IMR-90 (cell line): ENCODE results near the gene RUNX1. TPM values are rescaled to one million over a fixed set of nuclear protein-coding genes. Genes with fewer than 3 reads are reported as not detected.

Source experiments
- ATAC-seq: fragments of 200-7000 bp; cut with Tn5 transposase; 2 replicates; pipeline ENCODE4 v1.9.1; 2020; ENCODE audit warnings: low read depth, mild to moderate bottlenecking, moderate library complexity
- BruUV-seq: library from RNA; stranded (reverse); fragments of 400-500 nt; replicated peaks from 2 replicates; lab custom pipeline; 2021; lab: Mats Ljungman, UMichigan
- CTCF ChIA-PET: fragments of 300-600 bp; formaldehyde crosslinking; extraction: SDS; loops from one replicate; lab custom pipeline; 2021; ENCODE audit warnings: antibody characterized with exemption; lab: Yijun Ruan, JAX
- POLR2A ChIA-PET: fragments of 300-600 bp; sonication (Branson Sonifier 250); formaldehyde crosslinking; loops from one replicate; lab custom pipeline; 2022; ENCODE audit warnings: antibody characterized with exemption; ENCODE audit not compliant: unreplicated experiment; lab: Charles Lee
- DNase-seq: peaks from one replicate; pipeline ENCODE4 v3.0.0; 2013
- H2AFZ ChIP-seq: replicated peaks from 2 replicates; pipeline ENCODE3; 2013; ENCODE audit warnings: low read length, mild to moderate bottlenecking; ENCODE audit not compliant: poor library complexity
- H2AK5ac ChIP-seq: 2 replicates; pipeline ENCODE4 v1.6.1; 2013; ENCODE audit warnings: low read depth, low read length, inconsistent platforms
- H2AK9ac ChIP-seq: replicated peaks from 2 replicates; pipeline ENCODE3; 2013; ENCODE audit warnings: mild to moderate bottlenecking, low read depth, low read length, moderate library complexity; ENCODE audit not compliant: poor library complexity
- H2BK120ac ChIP-seq: 2 replicates; pipeline ENCODE4 v1.6.1; 2013; ENCODE audit warnings: low read depth, low read length, inconsistent platforms
- H2BK15ac ChIP-seq: 3 replicates; pipeline ENCODE4 v1.6.1; 2013; ENCODE audit warnings: low read depth, low read length, inconsistent platforms
- H2BK20ac ChIP-seq: 2 replicates; pipeline ENCODE4 v1.6.1; 2013; ENCODE audit warnings: low read depth, mild to moderate bottlenecking, inconsistent platforms, low read length, moderate library complexity
- H2BK5ac ChIP-seq: 2 replicates; pipeline ENCODE4 v1.6.1; 2013; ENCODE audit warnings: mild to moderate bottlenecking, low read depth, low read length, inconsistent platforms; ENCODE audit not compliant: poor library complexity, severe bottlenecking
- H3K14ac ChIP-seq: replicated peaks from 2 replicates; pipeline ENCODE4 v1.6.1; 2013; ENCODE audit warnings: low read depth, low read length, inconsistent platforms
- H3K18ac ChIP-seq: 2 replicates; pipeline ENCODE4 v1.6.1; 2013; ENCODE audit warnings: low read depth, low read length, control low read depth
- H3K23ac ChIP-seq: 2 replicates; pipeline ENCODE4 v1.6.1; 2013; ENCODE audit warnings: low read depth, low read length, inconsistent platforms
- H3K27ac ChIP-seq: 2 replicates; pipeline ENCODE4 v1.5.1; 2013; ENCODE audit warnings: mild to moderate bottlenecking, control low read depth, low read length; ENCODE audit not compliant: insufficient read depth
- H3K27me3 ChIP-seq: 2 replicates; pipeline ENCODE4 v1.6.1; 2013; ENCODE audit warnings: low read length; ENCODE audit not compliant: control insufficient read depth, insufficient read depth
- H3K36me3 ChIP-seq: 2 replicates; pipeline ENCODE4 v1.6.1; 2013; ENCODE audit warnings: low read length, mixed read lengths; ENCODE audit not compliant: control insufficient read depth, insufficient read depth
- H3K4ac ChIP-seq: 2 replicates; pipeline ENCODE4 v1.6.1; 2013; ENCODE audit warnings: low read depth, low read length, inconsistent platforms
- H3K4me1 ChIP-seq: 2 replicates; pipeline ENCODE4 v1.6.1; 2013; ENCODE audit warnings: low read length, mixed read lengths; ENCODE audit not compliant: control insufficient read depth, insufficient read depth
- H3K4me2 ChIP-seq: 2 replicates; pipeline ENCODE4 v1.6.1; 2013; ENCODE audit warnings: low read depth, mild to moderate bottlenecking, control low read depth, low read length, moderate library complexity
- H3K4me3 ChIP-seq: 2 replicates; pipeline ENCODE4 v1.5.1; 2013; ENCODE audit warnings: low read depth, mild to moderate bottlenecking, control low read depth, low read length, moderate library complexity; ENCODE audit not compliant: insufficient read depth
- H3K56ac ChIP-seq: 2 replicates; pipeline ENCODE4 v1.6.1; 2013; ENCODE audit warnings: low read length, inconsistent platforms; ENCODE audit not compliant: insufficient read depth; ENCODE audit errors: extremely low read depth
- H3K79me1 ChIP-seq, 2 experiments: 2 replicates each; pipeline ENCODE4 v1.6.1; 2013; ENCODE audit warnings: low read length in 2 of 2, inconsistent platforms in 1 of 2, low read depth in 1 of 2
- H3K9ac ChIP-seq: 2 replicates; pipeline ENCODE4 v1.6.1; 2013; ENCODE audit warnings: low read depth, low read length, control low read depth
- H3K9me1 ChIP-seq: 2 replicates; pipeline ENCODE4 v1.6.1; 2013; ENCODE audit warnings: low read length, inconsistent platforms; ENCODE audit not compliant: insufficient read depth
- H3K9me3 ChIP-seq: 2 replicates; pipeline ENCODE4 v1.6.1; 2013; ENCODE audit warnings: low read length; ENCODE audit not compliant: control insufficient read depth, insufficient read depth
- H4K20me1 ChIP-seq: 2 replicates; pipeline ENCODE4 v1.6.1; 2013; ENCODE audit warnings: low read length, inconsistent platforms; ENCODE audit not compliant: insufficient read depth
- H4K5ac ChIP-seq: 2 replicates; pipeline ENCODE4 v1.6.1; 2013; ENCODE audit warnings: mild to moderate bottlenecking, low read depth, low read length, control low read depth
- H4K8ac ChIP-seq, 2 experiments: 2 replicates each; pipeline ENCODE4 v1.6.1; 2013; ENCODE audit warnings: low read depth in 2 of 2, low read length in 2 of 2, control low read depth in 1 of 2, inconsistent platforms in 1 of 2
- H4K91ac ChIP-seq: 2 replicates; pipeline ENCODE4 v1.6.1; 2013; ENCODE audit warnings: low read depth, low read length, inconsistent platforms; ENCODE audit not compliant: insufficient read depth
- CHD1 ChIP-seq: IDR thresholded peaks from 2 replicates; pipeline ENCODE4 v1.6.1; 2012; ENCODE audit warnings: low read depth, low read length, improper control_type of control experiment
- FOS ChIP-seq: fragments of 150-350 bp; IDR thresholded peaks from 2 replicates; pipeline ENCODE4 v1.6.1; 2016; ENCODE audit warnings: low read depth, low read length
- MAFK ChIP-seq: IDR thresholded peaks from 2 replicates; pipeline ENCODE4 v1.6.1; 2012; ENCODE audit warnings: low read depth, low read length, improper control_type of control experiment
- MXI1 ChIP-seq: IDR thresholded peaks from 2 replicates; pipeline ENCODE4 v1.6.1; 2012; ENCODE audit warnings: low read depth, mild to moderate bottlenecking, low read length, moderate library complexity, borderline replicate concordance
- NFE2L2 ChIP-seq: fragments of 150-350 bp; IDR thresholded peaks from 2 replicates; pipeline ENCODE4 v1.6.1; 2016; ENCODE audit warnings: low read depth, mild to moderate bottlenecking, low read length
- RAD21 ChIP-seq: IDR thresholded peaks from 2 replicates; pipeline ENCODE4 v1.6.1; 2012; ENCODE audit warnings: low read length, improper control_type of control experiment
- WGBS, 2 experiments: methylation state at CpG; one replicate each; pipeline versions ENCODE4 v1.1.5 to v1.1.7; 2013; ENCODE audit warnings: missing lambda C conversion rate in 2 of 2; ENCODE audit not compliant: insufficient read length in 1 of 2; ENCODE audit errors: extremely low coverage in 2 of 2; 5-methylcytosine and 5-hydroxymethylcytosine counted together
- dilution Hi-C: fragments of 300-500 bp; cut with HindIII; formaldehyde crosslinking; loops from one replicate; pipeline ENCODE4 v1.14.3; 2018; ENCODE audit warnings: low sequenced_read_pairs; ENCODE audit not compliant: unreplicated experiment
- in situ Hi-C: fragments of 300-500 bp; cut with MboI; formaldehyde crosslinking; loops from 3 replicates; pipeline ENCODE4 v1.14.3; 2019; ENCODE audit warnings: low sequenced_read_pairs, inconsistent platforms, mixed read lengths
- intact Hi-C: fragments of 100-400 bp; cut with micrococcal nuclease; formaldehyde crosslinking; loops from 2 replicates; pipeline ENCODE4 v1.10.0; 2022
- polyA plus RNA-seq, 3 experiments: library from polyadenylated mRNA; depleted of rRNA; stranded (reverse); fragments of >200 nt; gene quantifications; 2 replicates each; pipeline ENCODE4 v1.2.3, GENCODE V29; 2012; ENCODE audit warnings: low replicate concordance in 1 of 3
- total RNA-seq: library from RNA; depleted of rRNA; stranded (reverse); fragments of >200 nt; gene quantifications from 2 replicates; pipeline ENCODE4 v1.2.3, GENCODE V29; 2012
- TF ChIP-seq, protein P1 (sequence below): fragments of 150-350 bp; IDR thresholded peaks from 2 replicates; pipeline ENCODE4 v1.6.1; 2017; ENCODE audit warnings: mild to moderate bottlenecking, antibody characterized with exemption, low read length, low read depth
- TF ChIP-seq, protein P2 (sequence below): fragments of 150-350 bp; IDR thresholded peaks from 2 replicates; pipeline ENCODE4 v1.6.1; 2016; ENCODE audit warnings: low read depth, mild to moderate bottlenecking, low read length, moderate library complexity, borderline replicate concordance

Gene RUNX1
- total and polyA plus RNA-seq, 2 of the 4 experiments (the other 2 are of a cell fraction): 34.5 to 56.5 TPM

DNA sequence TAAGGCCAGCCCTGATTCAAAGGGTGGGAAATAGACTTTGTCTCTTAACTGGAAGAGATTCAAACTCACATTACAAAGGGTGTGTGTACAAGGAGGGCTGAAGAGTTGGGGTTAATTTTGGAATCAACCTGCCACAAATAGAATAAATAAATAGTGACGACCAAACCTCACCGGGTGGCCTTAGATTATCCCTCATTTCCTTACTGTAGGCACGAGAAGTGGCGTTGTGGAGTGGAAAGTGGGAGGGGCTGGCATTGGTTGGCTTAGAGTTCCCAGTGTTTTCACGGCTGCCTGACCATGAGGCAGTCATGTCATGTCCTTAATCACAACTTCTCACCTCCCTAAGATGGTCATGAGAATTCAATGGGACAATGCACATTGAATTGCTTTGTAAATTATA is 21.3 kb upstream of the RUNX1 start:
- no TSS peak for BruUV-seq
- H3K23ac ChIP-seq: no peak overlapping the region
- H3K14ac ChIP-seq: peak overlapping the region; percentile 76
- no peak overlapping the region for H3K9ac ChIP-seq
- H3K4ac ChIP-seq: 0 out of 2 replicates have a peak overlapping the region, but pooled peaks have one; percentile 51
- no peak overlapping the region for H2BK120ac ChIP-seq
- no peak overlapping the region for H2AK9ac ChIP-seq
- TF ChIP-seq RAD21 (no peak), MXI1 (no peak), CHD1 (no peak), NFE2L2 (no peak), FOS (no peak), MAFK (no peak)
- TF ChIP-seq, protein P1, sequence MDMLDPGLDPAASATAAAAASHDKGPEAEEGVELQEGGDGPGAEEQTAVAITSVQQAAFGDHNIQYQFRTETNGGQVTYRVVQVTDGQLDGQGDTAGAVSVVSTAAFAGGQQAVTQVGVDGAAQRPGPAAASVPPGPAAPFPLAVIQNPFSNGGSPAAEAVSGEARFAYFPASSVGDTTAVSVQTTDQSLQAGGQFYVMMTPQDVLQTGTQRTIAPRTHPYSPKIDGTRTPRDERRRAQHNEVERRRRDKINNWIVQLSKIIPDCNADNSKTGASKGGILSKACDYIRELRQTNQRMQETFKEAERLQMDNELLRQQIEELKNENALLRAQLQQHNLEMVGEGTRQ: no peak
- TF ChIP-seq, protein P2, sequence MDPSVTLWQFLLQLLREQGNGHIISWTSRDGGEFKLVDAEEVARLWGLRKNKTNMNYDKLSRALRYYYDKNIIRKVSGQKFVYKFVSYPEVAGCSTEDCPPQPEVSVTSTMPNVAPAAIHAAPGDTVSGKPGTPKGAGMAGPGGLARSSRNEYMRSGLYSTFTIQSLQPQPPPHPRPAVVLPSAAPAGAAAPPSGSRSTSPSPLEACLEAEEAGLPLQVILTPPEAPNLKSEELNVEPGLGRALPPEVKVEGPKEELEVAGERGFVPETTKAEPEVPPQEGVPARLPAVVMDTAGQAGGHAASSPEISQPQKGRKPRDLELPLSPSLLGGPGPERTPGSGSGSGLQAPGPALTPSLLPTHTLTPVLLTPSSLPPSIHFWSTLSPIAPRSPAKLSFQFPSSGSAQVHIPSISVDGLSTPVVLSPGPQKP: no peak
- H3K9me1 ChIP-seq: peaks cover 16% of the 10 kb centered on the region
- H4K5ac ChIP-seq: no peak overlapping the region
- no peaks in the 10 kb centered on the region; a peak in 1 of 4 replicates for H3K79me1 ChIP-seq
- in situ Hi-C loops (no loop called here), intact Hi-C loops (no loop called here), dilution Hi-C loops (no loop called here)
- CTCF ChIA-PET: no interaction called here
- DNase-seq (no peak), ATAC-seq (no peak)
- no peaks in the 10 kb centered on the region for H3K36me3 ChIP-seq
- H2AFZ ChIP-seq: no peak overlapping the region
- H3K4me3 ChIP-seq: no peak overlapping the region
- H2BK15ac ChIP-seq: peak overlapping the region; percentile 60; the same call in 2 of the 3 replicates
- no CpG with 5 or more reads among the region's 5 CpGs for WGBS, 2 experiments
- peak overlapping the region; percentile 82; the same call in 1 of the 2 replicates for H2AK5ac ChIP-seq
- H2BK5ac ChIP-seq: no peak overlapping the region
- H4K8ac ChIP-seq: 0 out of 4 replicates have a peak overlapping the region, but pooled peaks of 1 of the 2 experiments have one; percentile 5
- H4K20me1 ChIP-seq: no peaks in the 10 kb centered on the region
- POLR2A ChIA-PET: no interaction called here
- H3K9me3 ChIP-seq: peaks cover 3% of the 10 kb centered on the region; the same call in 1 of the 2 replicates
- H2BK20ac ChIP-seq: no peak overlapping the region
- no peak overlapping the region for H3K27ac ChIP-seq
- no peak overlapping the region for H3K4me2 ChIP-seq
- no peaks in the 10 kb centered on the region for H3K27me3 ChIP-seq
- H3K56ac ChIP-seq: no peak overlapping the region
- peaks cover 13% of the 10 kb centered on the region for H3K4me1 ChIP-seq
- no peak overlapping the region for H3K18ac ChIP-seq
- H4K91ac ChIP-seq: peak overlapping the region; percentile 43
